Neural progenitor cell (in vitro differentiated cells): ENCODE measurements around the gene RNF8.

Source experiments
- CTCF ChIP-seq: fragments of 200-600 bp; sonication (generic); IDR thresholded peaks from 2 replicates; pipeline ENCODE4 v1.5.1; 2017; ENCODE audit warnings: antibody characterized with exemption, mild to moderate bottlenecking
- EZH2 ChIP-seq: fragments of 200-600 bp; sonication (generic); IDR thresholded peaks from 2 replicates; pipeline ENCODE4 v1.6.1; 2017; ENCODE audit warnings: antibody characterized with exemption, mild to moderate bottlenecking, moderate library complexity
- EZH2phosphoT487 ChIP-seq: fragments of 200-600 bp; sonication (generic); IDR thresholded peaks from 2 replicates; pipeline ENCODE4 v1.6.1; 2017; ENCODE audit warnings: antibody characterized with exemption

GRCh38 chr6:37344308-37344707, 9.5 kb upstream of the RNF8 start:
- TF ChIP-seq CTCF (no peak), EZH2 (no peak), EZH2phosphoT487 (no peak)
